GM19324 (cell line): ENCODE measurements around the gene CPNE5.

ENCODE experiments used
- ATAC-seq: cut with Tn5 transposase; IDR thresholded peaks from one replicate; pipeline ENCODE4 v1.9.1; 2021; ENCODE audit warnings: mild to moderate bottlenecking, moderate library complexity; ENCODE audit not compliant: unreplicated experiment, low FRiP score

Gene CPNE5

GRCh38 chr6:36838896-36839748, at the start of gene CPNE5:
TSS of gene CPNE5 (minus strand) at chr6:36839444. CDS start at chr6:36839377, 67 bp downstream.
- ATAC-seq: no peak

- ATAC-seq: no peak
Measured at GRCh38 chr6:36888115-36888643, 48.9 kb upstream of the CPNE5 start.

GRCh38 chr6:36886950-36887618, 47.8 kb upstream of the CPNE5 start:
- ATAC-seq: no peak

- peak; percentile 98 for ATAC-seq
Measured at GRCh38 chr6:36885461-36886401, 46.5 kb upstream of the CPNE5 start, which contains the start of gene C6orf89. TSS of gene C6orf89 (plus strand) at chr6:36885952. CDS start at chr6:36899445, 13,493 bp downstream.

GRCh38 chr6:36884610-36885009, 45.4 kb upstream of the CPNE5 start:
- no peak for ATAC-seq

GRCh38 chr6:36875250-36875633, 36.0 kb upstream of the CPNE5 start:
- ATAC-seq: no peak

GRCh38 chr6:36874443-36875249, 35.4 kb upstream of the CPNE5 start, which contains the start of gene PPIL1:
TSS of gene PPIL1 (minus strand) at chr6:36874803. CDS start at chr6:36874772, 31 bp downstream.
- peak; percentile 79 for ATAC-seq

GRCh38 chr6:36873612-36874442, 34.6 kb upstream of the CPNE5 start:
- ATAC-seq: no peak

GRCh38 chr6:36873115-36873514, 33.9 kb upstream of the CPNE5 start:
- ATAC-seq: no peak

GRCh38 chr6:36871686-36872085, 32.4 kb upstream of the CPNE5 start:
- no peak for ATAC-seq

- no peak for ATAC-seq
Measured at GRCh38 chr6:36867471-36868224, 28.4 kb upstream of the CPNE5 start.

- ATAC-seq: no peak
Measured at GRCh38 chr6:36865835-36866234, 26.6 kb upstream of the CPNE5 start.

- no peak for ATAC-seq
Measured at GRCh38 chr6:36863670-36864540, 24.7 kb upstream of the CPNE5 start.

- no peak for ATAC-seq
Measured at GRCh38 chr6:36862848-36863382, 23.7 kb upstream of the CPNE5 start.

GRCh38 chr6:36862164-36862847, 23.1 kb upstream of the CPNE5 start:
- ATAC-seq: no peak

GRCh38 chr6:36860126-36860525, 20.9 kb upstream of the CPNE5 start:
- no peak for ATAC-seq
